GM23338 (cell line): ENCODE measurements around the gene RPL37. TPM values are rescaled to one million over a fixed set of nuclear protein-coding genes. Genes with fewer than 3 reads are reported as not detected.

ENCODE experiments used
- polyA plus RNA-seq: library from polyadenylated mRNA; unstranded; fragments of >200 nt; fragmentation: Nextera tagmentation; extraction: Ambion mirVana; gene quantifications from 2 replicates; pipeline ENCODE4 v1.2.1, GENCODE V29; 2016
- small RNA-seq: library from RNA; depleted of rRNA; stranded (forward); fragments of <200 nt; gene quantifications from one replicate; pipeline ENCODE3, GENCODE V24; 2014; ENCODE audit warnings: low replicate concordance
- total RNA-seq: library from RNA; depleted of rRNA; stranded (reverse); fragments of >200 nt; shearing (Covaris generic); gene quantifications from 2 replicates; pipeline ENCODE4 v1.2.3, GENCODE V29; 2014; rRNA removed

The RPL37 gene
- total and polyA plus RNA-seq, 2 experiments from 2014 or later = 104 to 3,283 TPM

Small RNA genes lying within 50 kb of the gene (small RNA-seq; reads per million reads assigned to genes)
- not detected for gene RF00191
- gene SNORD72 = 95.4 reads per million, percentile 99 among the genes with 10 or more reads in this experiment

Other genes with a start within 250 kb of the RPL37 start
- gene PTGER4, start 155.3 kb downstream of the RPL37 start, total RNA-seq = 4.4 and 4.7 TPM in 2 replicates
- gene PTGER4, start 155.3 kb downstream of the RPL37 start, polyA plus RNA-seq = 0.82 and 1.1 TPM in 2 replicates
- gene TTC33, start 79.3 kb downstream of the RPL37 start, total RNA-seq = 11.5 and 12.9 TPM in 2 replicates
- 4.0 and 4.1 TPM in 2 replicates for gene TTC33, start 79.3 kb downstream of the RPL37 start, polyA plus RNA-seq
- 35.0 and 35.9 TPM in 2 replicates for gene PRKAA1, start 36.8 kb downstream of the RPL37 start, total RNA-seq
- gene PRKAA1, start 36.8 kb downstream of the RPL37 start, polyA plus RNA-seq = 7.8 and 10.3 TPM in 2 replicates
- 0.23 and 0.45 TPM in 2 replicates for gene CARD6, start 6.1 kb upstream of the RPL37 start, total RNA-seq
- gene CARD6, start 6.1 kb upstream of the RPL37 start, polyA plus RNA-seq = 0.28 and 0.32 TPM in 2 replicates
- 0.07 TPM in 1 of 2 replicates, not detected in the other for gene C7, start 74.3 kb upstream of the RPL37 start, total RNA-seq
- gene C7, start 74.3 kb upstream of the RPL37 start, polyA plus RNA-seq = 0.05 TPM in 1 of 2 replicates, not detected in the other
- not detected in 2 replicates for gene MROH2B, start 236.1 kb upstream of the RPL37 start, total RNA-seq
- gene MROH2B, start 236.1 kb upstream of the RPL37 start, polyA plus RNA-seq = not detected in 2 replicates